ENCODE results near the gene RAPGEF2.
"Not testable (repeated sequence)": the region's sequence is repeated elsewhere in the genome, so short reads cannot be mapped to it uniquely, and the experiment has no call there.

- not testable (repeated sequence) for TF ChIP-seq CTCF (IDR thresholded peaks at IDR 0.05; ENCODE audit: extremely low read depth in 1 of 2, insufficient read depth in 1 of 2, low read depth in 1 of 2, low read length in 2 of 2); POLR2AphosphoS5 (IDR thresholded peaks at IDR 0.05; ENCODE audit: insufficient read depth, low read depth, low read length)
Observed at GRCh38 chr4:159094156-159094555, 8.7 kb upstream of the RAPGEF2 start.
